NCI-H1105 (cell line): ENCODE data around the gene ZFYVE27.

ENCODE experiments used
- DNase-seq: peaks from one replicate; lab custom pipeline; 2025; lab: John Stamatoyannopoulos, UW

The ZFYVE27 gene

GRCh38 chr10:97771055-97771891 lies 34.3 kb downstream of the ZFYVE27 start:
- DNase-seq = no peak

- no peak for DNase-seq
Measured at GRCh38 chr10:97771913-97772823, 35.2 kb downstream of the ZFYVE27 start, which contains the start of gene SFRP5. Gene SFRP5, minus strand, starts transcription at chr10:97771999. Its CDS starts 166 bp downstream, at chr10:97771833.

DNA sequence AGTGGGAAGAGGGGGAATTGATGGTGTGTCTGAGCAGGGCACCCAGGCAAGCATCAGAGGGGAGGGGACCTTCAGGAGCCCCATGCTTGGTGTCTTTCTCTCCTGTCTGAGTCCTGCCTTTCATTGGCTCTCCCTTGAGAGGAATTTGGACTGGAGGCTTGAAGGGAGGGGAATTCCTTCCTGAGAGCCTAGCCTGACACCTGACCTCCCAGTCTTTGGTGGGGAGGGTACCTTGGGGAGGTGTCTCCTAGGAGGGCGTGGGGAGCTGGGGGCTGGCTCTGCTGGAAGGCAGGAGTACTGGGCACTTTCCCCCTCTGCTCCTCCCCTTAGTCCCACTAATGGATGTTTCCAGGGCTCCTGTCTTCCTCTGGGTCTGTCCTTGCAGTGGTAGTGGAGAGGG lies 36.2 kb downstream of the ZFYVE27 start:
- DNase-seq = no peak

- no peak for DNase-seq
Measured at GRCh38 chr10:97774811-97775294, 37.9 kb downstream of the ZFYVE27 start.

DNA sequence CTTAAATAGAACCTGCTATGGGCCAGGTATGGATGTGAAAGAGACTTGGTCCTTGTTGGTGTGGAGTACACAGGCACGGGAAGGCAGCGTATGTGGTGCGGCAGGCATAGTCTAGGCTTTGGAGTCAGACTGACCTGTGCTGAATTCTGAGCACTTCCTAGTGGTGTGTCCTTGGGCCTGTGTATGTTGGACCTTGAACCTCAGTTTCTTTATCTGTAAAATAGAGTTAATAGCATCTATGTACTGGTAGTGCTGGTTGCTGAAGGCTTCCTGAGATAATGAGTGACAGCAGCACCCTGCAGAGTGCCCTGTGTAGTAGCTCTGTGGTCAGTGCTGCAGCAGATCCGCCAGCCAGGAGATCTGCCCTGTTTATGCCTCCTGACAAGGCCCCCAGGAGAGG lies 40.2 kb downstream of the ZFYVE27 start:
- no peak for DNase-seq

- no peak for DNase-seq
Measured at GRCh38 chr10:97778452-97779302, 41.7 kb downstream of the ZFYVE27 start.

- DNase-seq = no peak
Measured at GRCh38 chr10:97779492-97779891, 42.6 kb downstream of the ZFYVE27 start.

- DNase-seq = no peak
Measured at GRCh38 chr10:97779975-97780374, 43.0 kb downstream of the ZFYVE27 start.

- DNase-seq = no peak
Measured at GRCh38 chr10:97780841-97781617, 44.1 kb downstream of the ZFYVE27 start.

DNA sequence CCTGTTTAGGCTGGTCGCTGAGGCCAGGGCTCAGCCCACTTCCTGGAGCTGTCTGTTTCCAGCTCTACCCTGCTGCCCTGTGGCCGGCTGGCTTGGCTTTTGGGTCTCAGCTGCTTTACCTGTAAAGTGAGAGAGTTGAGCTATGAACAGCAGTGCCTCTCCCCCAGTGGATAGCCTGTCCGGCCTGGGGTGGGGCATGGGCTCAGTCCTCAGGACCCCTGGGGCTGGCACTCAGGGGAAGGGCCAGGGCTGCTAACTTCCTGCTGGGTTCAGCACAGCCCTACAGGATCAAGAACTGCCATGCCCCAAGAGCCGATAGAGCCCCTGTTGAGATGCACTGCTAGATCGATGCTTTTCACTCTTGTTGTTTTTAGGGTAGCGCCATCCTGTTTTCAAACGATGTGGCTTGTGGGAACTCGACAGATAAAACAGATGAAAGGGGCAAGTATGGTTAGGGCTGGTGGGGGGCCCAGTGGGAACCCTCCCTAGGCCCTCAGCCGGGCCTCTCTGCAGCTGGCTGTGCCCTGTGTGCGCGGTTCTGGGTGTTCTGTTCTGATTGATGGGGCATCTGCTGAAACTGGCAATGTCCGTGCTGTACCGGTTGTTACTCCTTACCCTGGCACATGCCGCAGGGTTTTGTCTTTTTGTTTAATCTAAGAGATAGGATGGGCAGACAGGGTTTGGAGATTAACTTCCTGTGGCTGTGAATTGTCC lies 44.8 kb downstream of the ZFYVE27 start:
- DNase-seq = no peak

GRCh38 chr10:97782455-97783228 lies 45.7 kb downstream of the ZFYVE27 start:
- DNase-seq = no peak

DNA sequence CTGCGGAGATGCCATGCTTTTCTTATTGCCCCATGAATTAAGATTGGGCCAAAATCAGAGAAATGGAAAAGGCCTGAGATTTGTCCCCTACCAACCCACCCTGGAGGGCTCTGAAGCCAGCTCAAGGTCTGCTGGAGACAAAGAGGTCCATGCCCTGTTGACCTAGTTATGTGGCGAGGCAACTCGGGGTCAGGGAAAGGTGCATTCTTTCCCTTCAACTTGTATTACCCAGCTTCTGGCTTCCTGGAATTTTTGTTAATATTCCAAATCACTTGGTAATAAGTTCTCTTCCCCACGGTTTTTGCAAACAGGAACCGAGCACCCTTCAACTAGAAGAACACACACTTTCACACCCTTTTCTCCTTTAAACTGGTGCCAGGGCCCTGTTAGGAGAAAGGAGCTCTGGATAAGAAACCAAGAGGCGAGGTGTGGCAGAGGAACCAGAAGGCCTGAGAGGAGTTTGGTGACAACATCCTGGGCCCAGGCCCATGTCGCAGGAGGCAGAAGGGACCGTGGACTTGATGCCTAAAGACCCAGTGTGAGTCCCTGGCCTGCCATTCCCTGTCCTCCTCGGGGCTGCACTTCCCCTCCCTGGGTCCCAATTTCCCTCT lies 47.4 kb downstream of the ZFYVE27 start:
- DNase-seq = no peak

DNA sequence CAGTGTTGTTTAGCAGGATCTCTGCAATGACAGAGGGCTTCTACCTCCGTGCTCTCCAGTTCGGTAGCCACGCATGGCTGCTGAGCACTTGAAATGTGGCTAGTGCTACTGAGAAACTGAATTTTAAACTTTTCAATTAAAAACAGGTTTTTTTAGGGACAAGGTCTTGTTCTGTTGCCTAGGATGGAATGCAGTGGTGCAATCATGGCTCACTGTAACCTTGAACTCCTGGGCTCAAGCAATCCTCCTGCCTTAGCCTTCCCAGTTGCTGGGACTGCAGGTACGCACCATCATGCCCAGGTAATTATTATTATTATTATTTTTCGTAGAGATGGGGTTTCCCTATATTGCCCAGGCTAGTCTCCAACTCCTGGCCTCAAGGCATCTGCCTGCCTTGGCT lies 48.3 kb downstream of the ZFYVE27 start:
- no peak for DNase-seq

DNA sequence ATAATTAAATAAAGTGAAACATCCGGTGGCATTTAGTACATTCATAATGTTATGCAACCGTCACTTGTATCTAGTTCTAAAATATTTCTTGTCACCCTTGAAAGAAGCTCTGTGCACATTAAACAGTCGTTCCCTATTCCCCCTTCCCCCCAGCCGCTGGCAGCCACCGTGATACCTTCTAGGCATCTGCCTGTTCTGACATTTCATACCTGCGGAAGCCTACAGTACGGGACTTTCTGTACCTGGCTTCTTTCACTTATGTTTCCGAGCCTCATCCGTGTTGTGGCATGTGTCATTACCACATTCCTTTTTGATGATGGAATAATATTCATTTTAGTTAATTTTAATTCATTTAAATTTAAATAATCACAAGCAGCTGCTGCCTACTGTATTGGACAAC lies 48.8 kb downstream of the ZFYVE27 start:
- no peak for DNase-seq

- DNase-seq = no peak
Measured at GRCh38 chr10:97788552-97789442, 51.9 kb downstream of the ZFYVE27 start.

- no peak for DNase-seq
Measured at GRCh38 chr10:97789770-97790397, 53.0 kb downstream of the ZFYVE27 start.
